Fibroblast of pulmonary artery (primary cell): ENCODE results near the gene KCNMA1.

ENCODE experiments used
- DNase-seq: peaks from one replicate; pipeline ENCODE4 v3.0.0-alpha.2; 2010; ENCODE audit warnings: low read depth
- H3K4me3 ChIP-seq: replicated peaks from 2 replicates; pipeline ENCODE4 v1.5.1; 2011; ENCODE audit warnings: low read depth, mild to moderate bottlenecking, control low read depth, low read length, moderate library complexity
- TF ChIP-seq, protein P1 (sequence below): IDR thresholded peaks from 2 replicates; pipeline ENCODE4 v1.5.1; 2011; ENCODE audit warnings: mild to moderate bottlenecking, control low read depth, low read length, inconsistent platforms; ENCODE audit errors: missing control alignments

KCNMA1 gene

DNA sequence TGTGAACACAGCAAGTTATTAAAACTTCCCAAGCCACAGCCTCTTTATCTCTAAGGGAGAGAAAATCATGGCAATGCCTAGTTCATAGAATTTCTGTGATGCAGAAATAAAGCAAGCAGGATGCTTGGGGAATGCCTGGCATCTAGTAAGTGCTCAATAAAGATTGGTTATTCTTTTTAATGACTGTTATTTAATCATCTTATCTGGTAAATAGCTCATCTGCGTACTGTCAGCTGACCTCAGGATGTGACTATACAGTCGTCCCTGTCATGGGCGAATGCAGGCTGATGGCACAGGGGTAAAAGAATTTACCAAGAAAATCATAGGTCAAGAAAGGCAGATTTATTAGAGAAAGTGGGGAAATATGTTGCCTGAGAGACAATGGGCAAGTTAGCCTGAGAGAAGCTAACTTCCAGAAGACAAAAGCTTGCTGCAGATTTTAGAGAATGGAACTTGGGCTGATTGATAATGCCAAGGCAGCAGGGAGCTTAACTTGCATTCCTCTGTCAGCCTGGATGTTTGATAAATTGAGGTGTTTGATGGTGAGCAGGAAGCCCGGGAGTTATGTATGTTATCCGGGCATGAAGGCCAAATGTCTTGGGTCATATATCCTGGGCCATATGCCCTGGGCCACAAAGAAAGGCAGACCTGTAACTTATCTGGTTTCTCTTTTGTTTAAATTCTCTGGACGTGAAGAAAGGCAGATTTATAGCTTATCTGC lies 126.0 kb downstream of the KCNMA1 start:
- H3K4me3 ChIP-seq, result no peak overlapping the region
- TF ChIP-seq, protein P1, sequence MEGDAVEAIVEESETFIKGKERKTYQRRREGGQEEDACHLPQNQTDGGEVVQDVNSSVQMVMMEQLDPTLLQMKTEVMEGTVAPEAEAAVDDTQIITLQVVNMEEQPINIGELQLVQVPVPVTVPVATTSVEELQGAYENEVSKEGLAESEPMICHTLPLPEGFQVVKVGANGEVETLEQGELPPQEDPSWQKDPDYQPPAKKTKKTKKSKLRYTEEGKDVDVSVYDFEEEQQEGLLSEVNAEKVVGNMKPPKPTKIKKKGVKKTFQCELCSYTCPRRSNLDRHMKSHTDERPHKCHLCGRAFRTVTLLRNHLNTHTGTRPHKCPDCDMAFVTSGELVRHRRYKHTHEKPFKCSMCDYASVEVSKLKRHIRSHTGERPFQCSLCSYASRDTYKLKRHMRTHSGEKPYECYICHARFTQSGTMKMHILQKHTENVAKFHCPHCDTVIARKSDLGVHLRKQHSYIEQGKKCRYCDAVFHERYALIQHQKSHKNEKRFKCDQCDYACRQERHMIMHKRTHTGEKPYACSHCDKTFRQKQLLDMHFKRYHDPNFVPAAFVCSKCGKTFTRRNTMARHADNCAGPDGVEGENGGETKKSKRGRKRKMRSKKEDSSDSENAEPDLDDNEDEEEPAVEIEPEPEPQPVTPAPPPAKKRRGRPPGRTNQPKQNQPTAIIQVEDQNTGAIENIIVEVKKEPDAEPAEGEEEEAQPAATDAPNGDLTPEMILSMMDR, result no peak
- DNase-seq, result no peak

DNA sequence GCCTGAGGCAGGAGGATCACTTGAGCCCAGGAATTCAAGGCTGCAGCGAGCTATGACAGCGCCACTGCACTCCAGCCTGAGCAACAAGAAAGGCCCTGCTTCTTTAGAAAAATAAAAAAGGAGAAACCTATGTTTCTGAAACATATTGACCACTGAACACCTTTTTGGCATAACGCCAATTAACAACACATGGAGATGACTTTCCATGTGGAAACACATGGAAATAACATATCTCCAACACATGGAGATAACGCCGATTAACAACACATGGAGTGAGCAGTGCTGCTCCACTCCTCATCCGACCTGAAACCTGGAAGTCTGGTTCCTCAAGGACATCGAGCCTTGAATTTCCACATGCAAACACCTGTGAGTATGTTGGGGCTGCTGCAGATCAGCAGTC lies 126.9 kb downstream of the KCNMA1 start:
- no peak overlapping the region for H3K4me3 ChIP-seq
- TF ChIP-seq, protein P1, result no peak
- no peak for DNase-seq

DNA sequence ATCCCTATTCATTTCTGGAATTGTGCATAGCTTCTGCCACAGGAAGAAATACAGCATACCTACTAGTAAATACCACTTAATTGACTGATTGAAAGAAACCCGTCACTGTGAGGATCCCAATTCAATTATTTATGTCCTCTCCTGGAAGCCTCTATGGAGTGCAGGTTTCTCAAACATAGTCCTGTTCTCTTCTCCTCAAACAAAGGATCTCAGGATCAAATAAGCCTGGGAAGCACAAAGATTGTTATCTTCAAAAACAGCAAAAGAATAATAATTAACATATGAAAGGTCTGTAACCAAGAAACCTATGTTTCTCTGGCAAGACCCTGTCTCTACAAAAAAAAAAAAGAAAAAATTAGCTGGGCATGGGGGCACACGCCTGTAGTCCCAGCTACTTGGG lies 127.3 kb downstream of the KCNMA1 start:
- TF ChIP-seq, protein P1, result no peak
- H3K4me3 ChIP-seq, result no peak overlapping the region
- DNase-seq, result no peak

DNA sequence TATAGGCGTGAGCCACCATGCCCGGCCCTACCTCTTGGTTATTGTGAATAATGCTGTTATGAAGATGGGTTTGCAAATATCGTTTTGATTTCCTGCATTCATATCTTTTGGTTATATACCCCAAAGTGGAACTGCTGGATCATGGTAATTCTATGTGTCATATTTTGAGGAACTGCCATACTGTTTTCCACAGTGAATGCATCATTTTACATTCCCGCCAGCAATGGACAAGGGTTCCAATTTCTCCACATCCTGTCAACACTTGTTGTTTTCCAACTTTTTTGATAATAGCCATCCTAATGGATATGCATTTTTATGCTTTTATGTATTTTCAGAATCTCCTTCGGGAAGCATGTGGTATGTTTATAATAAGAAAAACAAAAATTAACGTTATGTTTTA lies 128.2 kb downstream of the KCNMA1 start:
- H3K4me3 ChIP-seq, result no peak overlapping the region
- TF ChIP-seq, protein P1, result no peak
- DNase-seq, result no peak

DNA sequence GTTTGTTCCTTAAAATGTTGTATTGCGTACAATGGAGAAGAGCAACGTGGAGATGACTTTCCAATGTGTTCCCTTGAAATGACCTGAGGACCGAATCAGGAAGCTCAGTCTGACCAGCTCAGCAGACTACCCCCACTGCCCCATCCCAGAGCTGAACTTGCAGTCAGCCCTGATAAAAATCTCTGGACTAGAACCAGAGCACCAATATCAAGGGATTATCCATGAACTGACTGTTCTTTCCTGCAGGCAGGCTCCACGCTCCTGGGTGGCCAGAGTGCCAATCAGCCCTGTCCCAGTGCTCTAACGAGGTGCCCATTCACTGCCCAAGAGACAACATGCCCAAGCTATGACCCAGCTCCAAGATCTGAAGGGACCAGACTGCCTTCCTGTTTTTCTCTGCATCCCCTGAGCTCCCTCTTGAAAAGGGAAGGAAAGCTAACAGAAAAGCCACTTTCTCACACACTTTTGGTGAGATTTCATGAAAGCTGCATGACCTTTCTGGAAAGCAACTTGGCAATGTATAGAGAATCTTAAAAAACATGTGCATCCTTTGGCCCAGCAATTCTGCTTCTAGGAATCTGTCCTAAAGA lies 130.2 kb downstream of the KCNMA1 start:
- DNase-seq, result no peak
- TF ChIP-seq, protein P1, result no peak
- no peak overlapping the region for H3K4me3 ChIP-seq

DNA sequence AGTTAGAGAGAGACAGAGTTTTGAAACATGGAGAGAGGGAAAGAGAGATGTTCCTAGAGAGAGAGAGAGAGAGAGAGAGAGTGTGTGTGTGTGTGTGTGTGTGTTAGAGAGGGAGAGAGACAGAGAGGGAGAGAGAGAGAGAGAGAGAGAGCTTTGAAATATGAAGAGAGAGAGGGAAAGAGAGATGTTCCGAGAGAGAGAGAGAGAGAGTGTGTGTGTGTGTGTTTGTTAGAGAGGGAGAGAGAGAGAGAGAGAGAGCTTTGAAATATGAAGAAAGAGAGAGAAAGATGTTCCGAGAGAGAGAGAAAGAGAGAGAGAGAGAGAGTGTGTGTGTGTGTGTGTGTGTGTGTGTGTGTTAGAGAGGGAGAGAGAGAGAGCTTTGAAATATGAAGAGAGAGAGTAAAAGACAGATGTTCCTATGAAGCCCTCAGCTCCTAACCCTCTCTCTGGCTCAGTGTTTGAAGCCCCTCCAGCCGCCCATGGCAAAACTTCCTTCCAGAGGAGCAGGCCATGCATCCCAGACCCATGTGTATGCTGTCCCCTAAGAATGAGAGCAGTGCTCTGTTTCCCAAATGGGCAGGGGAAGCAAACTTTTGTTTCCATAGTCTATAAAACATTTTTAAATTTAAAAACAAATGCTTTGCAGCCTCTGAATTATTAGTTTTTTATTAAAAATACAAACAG lies 130.9 kb downstream of the KCNMA1 start:
- TF ChIP-seq, protein P1, result no peak
- no peak for DNase-seq
- H3K4me3 ChIP-seq, result no peak overlapping the region
